GF-D8 (cell line): ENCODE data around the gene MBNL3.

ENCODE experiments used
- DNase-seq: peaks from one replicate; lab custom pipeline; 2025; lab: John Stamatoyannopoulos, UW

The MBNL3 gene

DNA sequence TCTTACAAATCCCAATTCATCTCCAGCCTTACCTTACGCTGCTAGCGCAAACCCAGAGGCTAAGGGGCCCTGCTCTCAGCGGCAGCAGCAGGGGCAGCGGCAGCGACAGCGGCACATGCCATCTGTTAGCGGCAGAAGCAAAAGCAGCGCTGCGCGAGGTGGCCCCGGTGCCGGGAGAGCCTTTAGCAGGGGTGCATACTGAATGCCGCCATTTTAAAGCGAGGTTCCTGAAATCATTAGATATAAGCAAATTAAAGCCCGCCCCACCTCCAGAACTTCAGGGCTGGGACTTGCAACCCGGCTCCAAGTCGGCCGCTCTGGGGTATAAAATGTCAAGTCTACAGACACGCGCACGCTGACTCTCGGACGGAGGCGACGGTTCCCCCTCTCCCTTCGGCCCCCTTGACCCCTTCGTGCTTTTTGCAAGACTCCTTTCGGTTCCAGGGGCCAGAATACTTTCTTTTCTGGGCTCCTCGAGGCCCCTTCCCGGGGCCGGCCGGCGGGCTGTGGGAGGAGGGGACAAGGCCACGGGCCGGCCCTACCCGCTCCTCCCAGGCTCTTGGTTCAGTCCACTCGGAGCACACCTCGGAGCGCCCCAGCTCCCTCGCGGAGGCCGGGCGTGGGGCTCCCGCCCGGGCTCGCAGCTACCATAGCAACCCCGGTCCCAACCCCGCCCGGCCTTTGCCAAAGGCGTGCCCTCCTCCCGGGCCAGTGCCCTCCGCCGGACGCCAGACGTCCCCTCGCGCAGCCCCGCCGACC lies at the start of gene MBNL3:
Gene MBNL3, minus strand, starts transcription at position 220 of the 759 bp plus-strand sequence. CDS start 49,427 bp downstream, outside the sequence.
- peak; percentile 40 for DNase-seq

GRCh38 chrX:132533409-132533808 lies 44.6 kb upstream of the MBNL3 start:
- DNase-seq = no peak

DNA sequence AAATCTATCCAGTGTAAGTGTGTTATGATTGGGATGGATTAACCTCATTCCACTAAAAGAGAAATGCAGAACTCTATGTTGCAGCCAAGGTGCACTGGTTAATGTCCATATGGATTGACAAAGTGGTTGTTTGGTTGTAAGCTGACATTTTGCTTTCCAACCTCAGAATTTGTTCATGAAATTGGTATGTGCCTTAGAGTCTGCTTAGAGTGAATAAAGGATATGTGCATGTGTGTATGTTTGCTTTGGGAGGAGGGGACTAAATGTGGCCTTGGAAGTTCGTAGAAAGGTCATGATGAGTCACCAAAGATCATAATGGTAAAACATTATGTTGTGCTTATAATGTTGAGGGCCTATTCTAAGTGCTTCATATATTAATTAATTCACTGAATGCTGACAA lies 44.1 kb upstream of the MBNL3 start:
- DNase-seq = no peak

DNA sequence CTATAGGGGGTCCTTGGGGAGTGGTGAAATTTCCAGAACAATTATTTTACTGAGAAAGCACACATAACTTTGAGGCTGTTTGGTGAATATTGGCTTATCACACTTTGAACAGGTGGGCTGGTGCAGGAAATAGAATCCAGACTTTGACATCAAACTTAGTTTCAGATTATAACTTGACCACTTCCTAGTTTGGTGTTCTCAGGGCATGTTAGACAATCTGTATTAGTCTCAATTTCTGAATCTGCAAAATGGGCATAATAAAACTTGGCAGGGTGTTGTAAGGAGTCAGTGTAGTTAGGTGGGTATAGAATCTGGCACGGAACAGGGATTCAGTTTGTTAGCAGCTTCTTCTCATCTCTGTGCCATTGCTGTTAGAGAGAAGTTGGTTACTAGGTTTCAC lies 43.3 kb upstream of the MBNL3 start:
- DNase-seq = no peak

DNA sequence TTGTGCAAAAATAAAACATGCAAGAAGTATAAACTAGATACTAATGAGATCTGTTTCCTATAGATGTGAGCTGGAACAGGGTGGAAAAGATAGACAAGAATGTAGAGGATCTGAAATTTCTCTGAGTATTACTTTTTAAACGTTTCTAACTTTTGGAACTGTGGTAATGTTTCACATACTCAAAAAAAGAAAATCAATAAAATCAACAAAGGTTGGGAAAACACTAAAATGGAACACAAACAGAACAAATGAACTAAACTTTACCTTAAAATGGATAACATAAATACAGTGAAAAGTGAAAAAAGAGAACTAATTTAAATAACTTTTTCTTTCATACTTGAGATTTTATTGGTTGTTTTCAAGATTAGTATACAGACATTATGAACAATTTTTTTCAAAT lies 32.0 kb upstream of the MBNL3 start:
- no peak for DNase-seq

DNA sequence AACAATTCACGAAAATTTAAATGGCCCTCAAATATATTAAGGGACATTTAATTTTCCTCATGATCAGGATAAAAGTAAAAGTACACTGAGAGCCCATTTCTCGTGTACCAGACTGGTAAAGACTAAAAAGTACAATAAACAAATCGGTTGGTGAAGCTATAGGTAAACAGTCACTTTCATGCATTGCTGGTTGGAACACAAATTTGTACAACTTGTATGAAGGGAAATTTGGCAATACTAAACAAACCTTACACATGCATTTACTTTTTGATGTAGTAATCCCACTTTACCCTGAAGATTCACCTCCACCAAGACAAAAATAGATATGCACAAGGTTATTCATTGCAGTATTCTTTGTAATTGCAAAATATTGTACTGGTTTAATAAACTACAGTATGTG lies 31.4 kb upstream of the MBNL3 start:
- no peak for DNase-seq

GRCh38 chrX:132518401-132518800 lies 29.6 kb upstream of the MBNL3 start:
- no peak for DNase-seq

DNA sequence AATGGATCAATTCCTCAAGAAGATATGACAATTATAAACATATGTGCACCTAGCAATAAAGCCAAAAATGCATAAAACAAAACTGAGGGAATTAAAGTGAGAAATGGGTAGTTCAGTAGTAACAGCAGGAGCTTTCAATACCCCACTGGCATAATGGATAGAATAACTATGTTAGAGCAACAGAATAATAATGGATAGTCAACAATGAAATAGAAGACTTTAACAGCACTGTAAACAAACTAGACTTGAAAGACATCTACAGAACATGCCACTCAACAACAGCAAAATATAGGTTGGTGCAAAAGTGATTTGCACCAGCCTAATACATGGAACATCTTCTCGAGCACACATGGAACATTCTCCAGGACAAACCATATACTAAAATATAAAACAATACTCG lies 20.0 kb upstream of the MBNL3 start:
- no peak for DNase-seq

DNA sequence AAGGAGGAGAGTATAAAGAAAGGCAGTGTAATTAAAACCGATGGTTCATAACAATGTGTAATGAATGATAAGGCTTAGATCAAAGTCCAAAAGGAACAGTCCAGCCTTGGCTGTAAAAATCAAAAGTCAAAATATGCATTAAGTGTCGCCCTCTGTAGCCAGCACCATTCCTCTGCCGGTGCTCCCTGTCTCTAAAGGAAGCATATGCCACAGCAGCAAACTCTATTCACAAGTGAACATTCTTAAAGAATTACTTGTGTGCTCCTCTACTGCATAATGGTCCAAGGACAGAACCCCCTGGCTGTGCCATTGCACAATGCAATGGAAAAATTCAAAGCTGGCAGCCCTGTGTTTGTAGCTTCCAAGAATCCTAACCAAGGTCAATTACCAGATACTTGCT lies 16.3 kb upstream of the MBNL3 start:
- no peak for DNase-seq

DNA sequence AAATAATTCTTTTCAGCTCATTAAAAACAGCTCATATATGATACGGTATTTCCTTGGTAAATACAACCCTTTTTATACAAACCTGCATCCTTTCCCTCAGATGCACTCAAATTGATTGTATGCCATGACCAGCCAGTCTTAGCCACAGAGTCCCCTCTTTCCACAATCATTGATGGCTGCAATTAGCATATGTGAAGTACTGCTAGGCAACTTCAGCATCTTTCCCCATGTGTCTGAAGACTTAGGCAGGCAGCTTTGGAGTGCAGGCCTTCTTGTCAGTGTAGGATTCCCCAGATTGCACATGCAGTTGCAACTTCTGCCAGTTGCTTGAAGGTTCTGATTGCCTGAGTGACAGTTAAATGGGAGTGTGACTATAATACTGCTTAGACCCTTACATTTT lies 15.6 kb upstream of the MBNL3 start:
- DNase-seq = no peak

GRCh38 chrX:132501606-132502005 lies 12.8 kb upstream of the MBNL3 start:
- DNase-seq = no peak

DNA sequence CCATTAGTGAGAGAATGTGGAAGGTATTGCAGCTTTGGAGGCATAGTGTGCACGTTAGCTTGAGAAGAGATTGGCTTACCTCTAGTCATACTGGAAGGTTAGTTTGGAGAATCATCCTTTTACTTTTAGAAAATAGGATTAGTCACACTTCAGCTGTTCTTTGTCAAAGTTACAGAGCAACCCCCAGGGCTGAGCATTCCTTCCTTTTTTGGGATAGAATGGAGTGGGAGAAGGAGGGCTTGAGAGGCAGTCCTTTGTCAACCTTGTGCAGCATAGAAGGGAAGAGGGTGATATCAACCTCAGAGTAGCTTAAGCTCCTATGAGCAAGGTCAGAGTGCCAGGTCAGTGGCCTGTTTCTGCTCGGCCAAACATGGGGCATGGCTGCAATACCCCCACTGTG lies 8.6 kb upstream of the MBNL3 start:
- DNase-seq = no peak

- DNase-seq = no peak
Measured at GRCh38 chrX:132493095-132493494, 4.3 kb upstream of the MBNL3 start.

DNA sequence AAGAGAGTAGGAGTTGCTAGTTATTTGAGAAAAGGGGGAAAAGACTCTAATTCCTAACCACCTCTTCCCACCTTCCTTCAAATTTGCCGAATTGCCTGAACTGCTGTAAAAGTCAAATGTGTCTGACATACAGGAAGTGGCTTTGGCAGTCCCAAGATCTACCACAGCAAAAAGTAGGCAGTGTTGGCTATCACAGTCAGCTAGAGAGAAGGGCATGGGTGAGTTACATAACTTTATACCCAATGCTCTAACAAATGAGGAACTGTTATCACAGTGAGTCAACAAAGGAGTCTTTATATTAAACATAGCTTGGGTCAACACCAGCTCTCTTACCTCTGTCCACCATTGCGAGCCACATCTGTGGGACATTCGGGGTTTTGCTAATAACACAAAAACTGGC lies 2.4 kb upstream of the MBNL3 start:
- peak; percentile 81 for DNase-seq

GRCh38 chrX:132489578-132490419 lies 961 bp upstream of the MBNL3 start:
- no peak for DNase-seq

DNA sequence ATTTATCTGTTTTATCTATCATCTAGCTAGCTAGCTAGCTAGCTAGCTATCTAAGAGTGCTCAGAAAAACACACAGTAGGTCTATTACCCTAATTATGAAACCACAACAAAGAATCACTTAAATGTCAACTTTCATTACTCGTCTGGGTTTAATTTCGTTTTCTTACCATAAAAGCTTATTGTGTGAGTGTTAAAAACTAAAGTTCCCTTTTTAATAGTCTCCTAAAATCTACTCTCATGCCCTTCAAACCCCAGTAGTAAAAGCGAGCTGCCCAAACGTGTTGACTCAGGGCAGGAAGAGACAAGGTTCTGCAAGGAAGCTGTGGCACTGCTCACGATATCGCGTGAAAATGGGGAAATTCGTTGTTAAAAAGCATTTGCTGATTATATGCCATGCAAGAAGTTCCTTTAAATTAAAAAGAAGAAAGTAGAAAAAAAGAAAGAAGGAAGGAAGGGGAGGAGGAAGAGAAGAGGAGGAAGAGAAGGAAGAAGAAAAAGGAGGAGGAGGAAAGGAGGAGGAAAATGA lies 595 bp downstream of the MBNL3 start:
- DNase-seq = peak; percentile 49

DNA sequence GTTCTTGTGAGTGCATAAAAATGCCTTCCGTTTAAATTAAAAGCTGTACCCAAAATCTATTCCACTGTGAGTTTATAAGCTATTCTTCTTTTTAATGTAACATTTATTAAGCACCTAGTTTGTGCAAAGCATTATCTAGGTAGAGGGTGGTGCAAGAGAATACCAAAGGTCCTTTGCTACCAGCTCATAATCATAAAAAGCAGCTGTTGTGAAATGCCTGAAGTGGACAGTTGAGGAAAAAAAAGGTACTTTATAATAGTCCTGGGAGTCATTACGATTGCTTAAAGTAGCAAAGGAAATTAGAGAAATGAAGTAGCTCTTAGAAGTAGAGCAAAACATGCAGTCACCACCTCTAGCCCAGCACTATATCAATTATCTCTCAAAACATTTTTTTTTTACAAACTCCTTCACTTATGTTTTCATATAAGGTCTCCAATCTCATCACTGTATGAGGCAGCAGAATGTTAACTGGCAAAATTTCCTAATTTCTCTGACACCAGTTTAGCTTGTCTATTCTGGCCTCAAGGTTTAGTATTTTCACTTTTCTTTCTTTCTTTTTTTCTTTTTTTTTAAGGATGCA lies 2.1 kb downstream of the MBNL3 start:
- DNase-seq = no peak

DNA sequence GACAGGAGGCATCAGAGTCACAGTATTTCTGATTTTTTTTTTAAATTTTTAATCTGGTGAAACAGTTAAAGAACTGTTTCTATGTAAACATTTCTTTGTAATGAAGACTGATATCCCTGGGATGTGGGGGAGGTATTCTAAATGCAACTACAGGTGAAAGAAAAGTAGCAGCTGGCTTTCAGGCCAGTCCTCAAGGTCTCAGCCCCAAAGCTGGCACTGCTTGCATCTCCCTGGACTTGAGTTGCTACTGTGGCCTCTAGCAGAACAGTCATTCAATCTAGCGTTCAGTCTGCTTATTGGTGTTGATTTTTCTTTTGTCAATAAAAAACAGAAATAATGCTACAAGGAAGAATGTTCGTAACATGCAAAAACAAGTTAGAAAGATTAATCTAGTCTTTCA lies 4.9 kb downstream of the MBNL3 start:
- DNase-seq = no peak

GRCh38 chrX:132483488-132483887 lies 5.3 kb downstream of the MBNL3 start:
- no peak for DNase-seq

DNA sequence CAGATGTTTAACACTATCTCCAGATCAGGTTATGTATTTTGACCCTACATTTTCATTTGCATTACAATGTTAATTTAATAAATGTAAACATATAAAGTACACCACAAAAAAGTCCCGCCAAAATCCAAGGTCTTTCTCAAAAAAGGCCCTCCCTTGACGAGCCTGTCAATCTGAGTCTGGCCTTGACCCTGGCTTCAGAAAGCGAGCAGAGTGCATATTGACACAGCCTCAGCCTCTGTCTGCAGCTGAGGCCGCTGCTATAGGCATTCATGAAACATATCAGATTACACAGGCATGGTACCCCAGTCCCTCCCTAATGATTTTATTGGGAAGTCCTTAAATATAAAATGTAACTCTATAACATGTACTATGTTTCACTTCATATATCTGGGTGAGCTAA lies 6.2 kb downstream of the MBNL3 start:
- DNase-seq = no peak

DNA sequence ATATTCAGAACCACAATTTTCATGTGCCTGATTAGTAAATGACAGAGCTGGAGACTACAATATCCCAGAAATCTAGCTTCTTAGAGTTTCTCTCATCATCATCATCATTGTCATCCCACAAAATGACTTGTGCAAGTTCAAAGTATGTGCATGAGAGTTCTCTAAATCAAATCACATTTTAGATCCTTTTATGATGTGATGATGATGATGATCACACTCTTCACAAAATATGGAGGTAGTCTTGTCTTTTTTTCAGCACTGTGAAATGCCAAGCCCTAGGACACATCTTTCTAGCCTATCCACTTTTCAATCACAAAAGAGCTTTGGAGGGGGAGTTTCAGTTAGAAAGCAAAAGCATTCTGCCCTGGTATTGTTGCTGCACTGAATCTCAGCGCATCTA lies 7.4 kb downstream of the MBNL3 start:
- no peak for DNase-seq

- peak; percentile 67 for DNase-seq
Measured at GRCh38 chrX:132480581-132481203, 8.1 kb downstream of the MBNL3 start.
